GM23248 (cell line): Measurements from ENCODE around the gene GRIN3A. TPM values are rescaled to one million over a fixed set of nuclear protein-coding genes. Genes with fewer than 3 reads are reported as not detected.
A peak's percentile ranks its signal among the peaks of the same experiment; 100 is the strongest.

ENCODE experiments used
- DNase-seq: peaks from one replicate; pipeline ENCODE4 v3.0.0-alpha.2; 2015
- H2AFZ ChIP-seq: fragments of 200-600 bp; sonication (generic); 2 replicates; pipeline ENCODE4 v1.6.1; 2016; ENCODE audit warnings: antibody characterized with exemption
- H3F3A ChIP-seq: fragments of 200-600 bp; sonication (generic); 2 replicates; pipeline ENCODE4 v1.6.1; 2016; ENCODE audit warnings: mild to moderate bottlenecking, antibody characterized with exemption, mixed run types; ENCODE audit not compliant: insufficient read depth
- H3K27ac ChIP-seq: fragments of 200-600 bp; sonication (generic); 2 replicates; pipeline ENCODE4 v1.5.1; 2016; ENCODE audit warnings: mild to moderate bottlenecking
- H3K27me3 ChIP-seq: fragments of 200-600 bp; sonication (generic); replicated peaks from 2 replicates; pipeline ENCODE4 v1.6.1; 2016; ENCODE audit warnings: mild to moderate bottlenecking; ENCODE audit not compliant: insufficient read depth
- H3K36me3 ChIP-seq: fragments of 200-600 bp; sonication (generic); 2 replicates; pipeline ENCODE4 v1.6.1; 2016; ENCODE audit warnings: low read depth, mild to moderate bottlenecking
- H3K4me1 ChIP-seq: fragments of 200-600 bp; sonication (generic); 2 replicates; pipeline ENCODE4 v1.6.1; 2016; ENCODE audit warnings: mild to moderate bottlenecking; ENCODE audit not compliant: insufficient read depth
- H3K4me2 ChIP-seq: fragments of 200-600 bp; sonication (generic); one replicate; pipeline ENCODE4 v1.6.1; 2016; ENCODE audit warnings: mild to moderate bottlenecking; ENCODE audit not compliant: unreplicated experiment
- H3K4me3 ChIP-seq: fragments of 200-600 bp; sonication (generic); 2 replicates; pipeline ENCODE4 v1.5.1; 2016; ENCODE audit warnings: mild to moderate bottlenecking
- H3K79me2 ChIP-seq: fragments of 200-600 bp; sonication (generic); 2 replicates; pipeline ENCODE4 v1.6.1; 2016; ENCODE audit warnings: mild to moderate bottlenecking; ENCODE audit not compliant: insufficient read depth
- H3K9ac ChIP-seq: fragments of 200-600 bp; sonication (generic); 2 replicates; pipeline ENCODE4 v1.6.1; 2016; ENCODE audit warnings: mild to moderate bottlenecking
- H3K9me2 ChIP-seq: fragments of 200-600 bp; sonication (generic); 2 replicates; pipeline ENCODE4 v1.6.1; 2016; ENCODE audit warnings: mixed run types, mild to moderate bottlenecking, moderate library complexity; ENCODE audit not compliant: insufficient read depth
- H3K9me3 ChIP-seq: fragments of 200-600 bp; sonication (generic); one replicate; pipeline ENCODE4 v1.6.1; 2017; ENCODE audit warnings: low read depth
- H4K20me1 ChIP-seq: fragments of 200-600 bp; sonication (generic); 2 replicates; pipeline ENCODE4 v1.6.0; 2016; ENCODE audit not compliant: insufficient read depth
- EZH2 ChIP-seq: fragments of 200-600 bp; sonication (generic); IDR thresholded peaks from 2 replicates; pipeline ENCODE4 v1.6.1; 2018; ENCODE audit warnings: antibody characterized with exemption, mild to moderate bottlenecking; ENCODE audit not compliant: insufficient read depth, poor library complexity, severe bottlenecking
- EZH2phosphoT487 ChIP-seq: fragments of 200-600 bp; sonication (generic); IDR thresholded peaks from 2 replicates; pipeline ENCODE4 v1.6.1; 2018; ENCODE audit warnings: antibody characterized with exemption, moderate library complexity, mild to moderate bottlenecking, low read depth; ENCODE audit not compliant: insufficient read depth
- WGBS, 2 experiments: methylation state at CpG; one replicate each; pipeline ENCODE4 v1.1.6; 2015 to 2017; ENCODE audit warnings: low lambda C conversion rate in 2 of 2, low coverage in 1 of 2; ENCODE audit errors: missing lambda C conversion rate in 2 of 2; 5-methylcytosine and 5-hydroxymethylcytosine counted together
- in situ Hi-C: fragments of 300-500 bp; cut with MboI; formaldehyde crosslinking; loops from 2 replicates; pipeline ENCODE4 v1.15.0; 2020
- polyA plus RNA-seq: library from polyadenylated mRNA; unstranded; fragments of >200 nt; fragmentation: Nextera tagmentation; extraction: Ambion mirVana; gene quantifications from 2 replicates; pipeline ENCODE4 v1.2.1, GENCODE V29; 2016
- total RNA-seq: library from RNA; depleted of rRNA; stranded (reverse); fragments of >200 nt; shearing (Covaris generic); gene quantifications from 2 replicates; pipeline ENCODE4 v1.2.3, GENCODE V29; 2014

Gene GRIN3A
- total and polyA plus RNA-seq, 2 experiments from 2014 or later, result not detected

DNA sequence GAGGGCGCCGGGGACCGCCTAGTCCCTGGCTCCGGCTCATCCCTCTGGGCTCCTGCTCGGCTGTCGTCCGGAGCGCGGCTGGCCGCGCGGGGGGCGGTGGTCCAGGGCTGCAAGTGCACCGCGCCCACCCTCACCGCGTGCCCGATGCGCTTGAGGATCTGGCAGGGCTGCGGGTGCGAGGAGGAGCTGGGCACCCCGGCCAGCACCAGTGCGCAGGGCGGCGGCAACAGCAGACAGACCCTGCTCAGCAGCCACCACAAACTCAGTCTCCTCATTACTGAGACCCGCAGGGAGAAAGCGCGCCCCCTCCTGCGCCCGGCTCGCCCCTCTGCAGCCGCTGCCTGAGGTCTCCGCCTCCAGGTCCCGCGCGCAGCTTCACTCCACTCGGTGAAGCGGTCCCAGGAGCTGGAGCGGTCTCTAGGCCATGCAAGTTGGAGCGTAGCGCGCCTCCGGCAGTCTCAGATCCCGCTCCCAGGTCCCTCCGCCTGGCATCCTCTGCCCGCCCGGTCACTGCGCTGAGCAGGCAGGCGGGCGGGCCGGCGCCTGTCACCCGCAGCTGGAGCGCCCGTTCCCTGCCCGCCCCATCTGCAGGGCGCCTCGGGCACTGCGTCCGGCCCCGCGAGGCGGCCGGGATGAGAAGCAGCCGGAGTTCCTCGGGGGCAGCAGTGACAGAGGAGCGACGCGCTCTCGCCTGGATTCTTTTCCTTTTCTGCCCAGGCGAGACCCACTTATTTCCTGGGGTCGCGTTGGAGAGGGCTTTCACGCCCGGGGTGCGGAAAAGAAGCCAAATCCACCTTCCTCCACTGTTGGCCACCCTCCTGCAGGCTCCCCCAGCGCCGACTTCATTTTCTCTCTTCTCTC is 512 bp downstream of the GRIN3A start:
- no peaks in the 10 kb centered on the region for H3K9me2 ChIP-seq
- H3K4me1 ChIP-seq, result no peaks in the 10 kb centered on the region
- peaks cover 46% of the 10 kb centered on the region for H3K27me3 ChIP-seq
- in situ Hi-C loops, result no loop called here
- peak; percentile 27 for DNase-seq
- H3K4me2 ChIP-seq, result peak overlapping the region; percentile 56
- no peaks in the 10 kb centered on the region for H3K79me2 ChIP-seq
- no peaks in the 10 kb centered on the region for H3K36me3 ChIP-seq
- no peak overlapping the region for H3K27ac ChIP-seq
- H3K4me3 ChIP-seq, result peak overlapping the region; percentile 45
- 1 to 3% methylated on average over 59 to 70 of the region's 78 CpGs for WGBS, 2 experiments
- no peak overlapping the region for H3K9ac ChIP-seq
- H3F3A ChIP-seq, result no peaks in the 10 kb centered on the region
- TF ChIP-seq EZH2, result peak; percentile 7
- TF ChIP-seq EZH2phosphoT487, result no peak
- H3K9me3 ChIP-seq, result no peaks in the 10 kb centered on the region
- H4K20me1 ChIP-seq, result no peaks in the 10 kb centered on the region
- H2AFZ ChIP-seq, result peak overlapping the region; percentile 17; the same call in 1 of the 2 replicates

DNA sequence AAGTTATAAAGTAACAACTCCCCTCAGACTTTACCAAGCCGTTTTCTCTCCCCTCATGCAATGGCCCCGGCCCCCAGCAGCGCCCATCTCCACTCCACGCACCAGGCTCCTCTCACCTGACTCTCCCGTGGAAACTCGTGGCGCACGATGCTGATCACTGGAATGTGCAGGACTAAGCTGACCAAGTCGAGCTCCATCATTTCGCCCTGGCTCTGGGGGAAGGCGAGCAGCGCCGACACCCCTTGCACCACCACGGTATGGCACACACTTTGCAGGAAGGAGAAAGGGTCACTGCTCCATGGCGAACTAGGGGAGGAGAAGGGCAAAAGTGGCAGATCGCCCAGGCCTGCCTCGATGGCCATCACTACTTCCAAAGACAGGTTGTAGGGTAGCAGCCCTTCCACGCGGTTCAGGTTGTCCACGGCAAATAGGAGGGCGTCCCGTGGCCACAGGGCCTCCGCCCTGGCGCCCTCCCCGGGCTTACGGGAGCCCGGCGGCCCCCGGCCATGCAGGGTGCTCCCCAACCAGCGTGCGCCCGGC is 1.2 kb downstream of the GRIN3A start:
- no peak overlapping the region for H3K4me2 ChIP-seq
- H3K4me3 ChIP-seq, result no peak overlapping the region
- H3K79me2 ChIP-seq, result no peaks in the 10 kb centered on the region
- H3K27me3 ChIP-seq, result peaks cover 46% of the 10 kb centered on the region
- no peaks in the 10 kb centered on the region for H3K9me2 ChIP-seq
- H3K9me3 ChIP-seq, result no peaks in the 10 kb centered on the region
- H3K9ac ChIP-seq, result no peak overlapping the region
- H2AFZ ChIP-seq, result no peak overlapping the region
- H4K20me1 ChIP-seq, result no peaks in the 10 kb centered on the region
- 1% methylated on average over 28 to 32 of the region's 32 CpGs for WGBS, 2 experiments
- H3K4me1 ChIP-seq, result no peaks in the 10 kb centered on the region
- TF ChIP-seq EZH2 (no peak), EZH2phosphoT487 (no peak)
- in situ Hi-C loops, result no loop called here
- no peak for DNase-seq
- no peaks in the 10 kb centered on the region for H3F3A ChIP-seq
- H3K36me3 ChIP-seq, result no peaks in the 10 kb centered on the region
- no peak overlapping the region for H3K27ac ChIP-seq

DNA sequence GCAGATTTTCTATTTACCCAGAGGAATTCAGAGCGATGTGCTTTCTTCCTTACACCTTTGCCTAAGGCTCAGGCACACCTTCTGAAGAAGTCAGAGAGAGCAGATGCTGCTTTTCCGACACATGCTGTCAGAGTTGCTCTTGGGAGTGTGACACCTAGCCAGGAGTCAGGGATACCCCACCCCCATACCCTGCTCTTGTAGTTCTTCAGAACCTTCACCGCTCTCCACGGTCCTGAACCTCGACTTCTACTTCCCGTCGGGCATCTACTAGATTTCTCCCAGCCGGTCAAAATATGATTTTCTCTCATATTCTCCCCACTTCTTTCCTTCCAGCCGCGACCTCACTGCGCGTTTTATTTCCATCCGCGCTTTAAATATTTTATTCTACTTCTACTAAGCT is 1.7 kb downstream of the GRIN3A start:
- Histone ChIP-seq H3K27me3 (peaks cover 46% of the 10 kb centered on the region), H3K4me2 (no peak overlapping the region), H3K4me1 (no peaks in the 10 kb centered on the region), H4K20me1 (no peaks in the 10 kb centered on the region), H3K9ac (no peak overlapping the region), H3K79me2 (no peaks in the 10 kb centered on the region), H3K9me2 (no peaks in the 10 kb centered on the region), H3K27ac (no peak overlapping the region), H3K9me3 (no peaks in the 10 kb centered on the region), H3K4me3 (no peak overlapping the region), H3F3A (no peaks in the 10 kb centered on the region), H2AFZ (no peak overlapping the region), H3K36me3 (no peaks in the 10 kb centered on the region)
- peak; percentile 34 for DNase-seq
- TF ChIP-seq EZH2 (no peak), EZH2phosphoT487 (no peak)
- in situ Hi-C loops, result no loop called here
- 7 to 14% methylated on average over 14 of the region's 14 CpGs for WGBS, 2 experiments

GRCh38 chr9:101731429-101731828 is 7.0 kb downstream of the GRIN3A start:
- Histone ChIP-seq H3K27me3 (peaks cover 5% of the 10 kb centered on the region), H3K79me2 (no peaks in the 10 kb centered on the region), H3K9me2 (no peaks in the 10 kb centered on the region), H3K4me3 (no peak overlapping the region), H3K4me1 (no peaks in the 10 kb centered on the region), H4K20me1 (no peaks in the 10 kb centered on the region), H3K27ac (no peak overlapping the region), H3K9me3 (no peaks in the 10 kb centered on the region), H3K36me3 (no peaks in the 10 kb centered on the region), H3K4me2 (no peak overlapping the region), H2AFZ (no peak overlapping the region), H3K9ac (no peak overlapping the region), H3F3A (no peaks in the 10 kb centered on the region)
- in situ Hi-C loops, result no loop called here
- TF ChIP-seq EZH2, result no peak
- TF ChIP-seq EZH2phosphoT487, result no peak
- 28 to 65% methylated on average over 1 of the region's 1 CpG for WGBS, 2 experiments
- DNase-seq, result no peak
